H1 (cell line): Measurements from ENCODE around the gene SCN3A. TPM values are rescaled to one million over a fixed set of nuclear protein-coding genes. Genes with fewer than 3 reads are reported as not detected.
A peak's percentile ranks its signal among the peaks of the same experiment; 100 is the strongest.

Experiments used
- CTCF ChIA-PET: fragments of 300-600 bp; sonication (Branson Sonifier 250); formaldehyde crosslinking; loops from one replicate; lab custom pipeline; 2021; ENCODE audit not compliant: partially characterized antibody; lab: Charles Lee
- POLR2A ChIA-PET: fragments of 300-600 bp; sonication (Branson Sonifier 250); formaldehyde crosslinking; loops from one replicate; lab custom pipeline; 2021; ENCODE audit warnings: inconsistent platforms; ENCODE audit not compliant: partially characterized antibody; lab: Charles Lee
- DNase-seq, 2 experiments: peaks; one replicate each; pipeline versions ENCODE4 v3.0.0 to v3.0.0-alpha.2; 2010 to 2022; ENCODE audit warnings: low spot score in 2 of 2, low read depth in 1 of 2, mixed read lengths in 1 of 2
- FAIRE-seq: peaks from 2 replicates; lab custom pipeline; 2011; peaks lifted over from hg19 to GRCh38; lab: Jason Lieb, UNC
- H2AFZ ChIP-seq: 2 replicates; pipeline ENCODE4 v1.8.1; 2012; ENCODE audit warnings: low read length, inconsistent platforms
- H2AK5ac ChIP-seq: 2 replicates; pipeline ENCODE4 v1.6.1; 2013; ENCODE audit warnings: low read depth, low read length
- H2BK120ac ChIP-seq: replicated peaks from 2 replicates; pipeline ENCODE3; 2013; ENCODE audit warnings: low read depth, low read length, inconsistent platforms
- H2BK12ac ChIP-seq: 2 replicates; pipeline ENCODE4 v1.6.1; 2013; ENCODE audit warnings: low read depth, low read length
- H2BK15ac ChIP-seq: 2 replicates; pipeline ENCODE4 v1.6.1; 2013; ENCODE audit warnings: low read length
- H2BK20ac ChIP-seq: 2 replicates; pipeline ENCODE4 v1.6.1; 2013; ENCODE audit warnings: low read length
- H2BK5ac ChIP-seq: 2 replicates; pipeline ENCODE4 v1.6.1; 2013; ENCODE audit warnings: low read depth, low read length
- H3K14ac ChIP-seq: 2 replicates; pipeline ENCODE4 v1.6.1; 2013; ENCODE audit warnings: inconsistent platforms; ENCODE audit not compliant: insufficient read length
- H3K18ac ChIP-seq: 2 replicates; pipeline ENCODE4 v1.6.1; 2013; ENCODE audit warnings: low read length; ENCODE audit errors: extremely low read depth
- H3K23ac ChIP-seq: 2 replicates; pipeline ENCODE4 v1.6.1; 2013; ENCODE audit warnings: inconsistent platforms; ENCODE audit not compliant: insufficient read length
- H3K23me2 ChIP-seq: 2 replicates; pipeline ENCODE4 v1.6.1; 2013; ENCODE audit warnings: low read depth, low read length
- H3K27ac ChIP-seq: 2 replicates; pipeline ENCODE4 v1.6.1; 2011; ENCODE audit warnings: low read depth, low read length, inconsistent platforms
- H3K27me3 ChIP-seq, 4 experiments: replicated peaks in 1 of 4; 1 replicate in 1 of 4; 2 replicates in 3 of 4; pipeline versions ENCODE4 v1.6.1 to v1.8.1; 2011 to 2013; ENCODE audit warnings: low read length in 3 of 4, mild to moderate bottlenecking in 3 of 4, inconsistent platforms in 2 of 4, mixed read lengths in 2 of 4, moderate library complexity in 1 of 4; ENCODE audit not compliant: control insufficient read depth in 3 of 4, insufficient read depth in 3 of 4; ENCODE audit errors: extremely low read depth in 1 of 4
- H3K36me3 ChIP-seq, 4 experiments: 2 replicates each; pipeline versions ENCODE4 v1.6.1 to v1.8.1; 2011 to 2013; ENCODE audit warnings: mild to moderate bottlenecking in 4 of 4, low read length in 3 of 4, moderate library complexity in 2 of 4, control low read depth in 1 of 4, inconsistent platforms in 1 of 4; ENCODE audit not compliant: insufficient read depth in 4 of 4, control insufficient read depth in 2 of 4
- H3K4ac ChIP-seq: replicated peaks from 2 replicates; pipeline ENCODE3; 2013; ENCODE audit warnings: low read length, low read depth, mixed read lengths, inconsistent platforms; ENCODE audit not compliant: insufficient read length
- H3K4me1 ChIP-seq, 4 experiments: replicated peaks in 1 of 4; 1 replicate in 1 of 4; 2 replicates in 3 of 4; pipeline versions ENCODE4 v1.6.1 to v1.8.1; 2011 to 2013; ENCODE audit warnings: low read length in 3 of 4, inconsistent platforms in 2 of 4, mixed read lengths in 1 of 4; ENCODE audit not compliant: insufficient read depth in 4 of 4, control insufficient read depth in 3 of 4
- H3K4me2 ChIP-seq, 2 experiments: 2 replicates each; pipeline versions ENCODE4 v1.6.1 to v1.8.1; 2011 to 2013; ENCODE audit warnings: low read depth in 2 of 2, low read length in 2 of 2, control low read depth in 1 of 2, inconsistent platforms in 1 of 2, mild to moderate bottlenecking in 1 of 2; ENCODE audit not compliant: insufficient read depth in 1 of 2
- H3K4me3 ChIP-seq, 4 experiments: fragments of 200-600, 300-600 bp in 1 of 4; sonication (generic), shearing (Covaris generic), sonication (Bioruptor Twin) in 1 of 4; 2 replicates each; pipeline versions ENCODE4 v1.5.1 to v1.8.1; 2011 to 2016; ENCODE audit warnings: low read length in 4 of 4, low read depth in 3 of 4, control low read depth in 2 of 4, inconsistent platforms in 2 of 4, mild to moderate bottlenecking in 2 of 4, mixed read lengths in 1 of 4, moderate library complexity in 1 of 4; ENCODE audit not compliant: insufficient read depth in 2 of 4; ENCODE audit errors: extremely low read depth in 1 of 4
- H3K56ac ChIP-seq: replicated peaks from 2 replicates; pipeline ENCODE3; 2013; ENCODE audit warnings: low read depth, mild to moderate bottlenecking, mixed read lengths, low read length, inconsistent platforms; ENCODE audit not compliant: insufficient read length
- H3K79me1 ChIP-seq: 2 replicates; pipeline ENCODE4 v1.6.1; 2013; ENCODE audit warnings: low read depth, low read length, control low read depth
- H3K79me2 ChIP-seq, 2 experiments: 2 replicates each; pipeline versions ENCODE4 v1.6.1 to v1.8.1; 2012 to 2013; ENCODE audit warnings: low read length in 2 of 2, mild to moderate bottlenecking in 2 of 2, inconsistent platforms in 1 of 2; ENCODE audit not compliant: insufficient read depth in 2 of 2, control insufficient read depth in 1 of 2
- H3K9ac ChIP-seq, 4 experiments: replicated peaks in 1 of 4; 1 replicate in 1 of 4; 2 replicates in 3 of 4; pipeline versions ENCODE4 v1.6.1 to v1.8.1; 2011 to 2013; ENCODE audit warnings: low read depth in 3 of 4, low read length in 3 of 4, control low read depth in 2 of 4, mild to moderate bottlenecking in 2 of 4, moderate library complexity in 2 of 4, inconsistent platforms in 1 of 4; ENCODE audit errors: extremely low read depth in 1 of 4
- H3K9me3 ChIP-seq, 2 experiments: 2 replicates each; pipeline versions ENCODE4 v1.6.1 to v1.8.1; 2012 to 2013; ENCODE audit warnings: mild to moderate bottlenecking in 2 of 2, moderate library complexity in 2 of 2, control low read depth in 1 of 2, inconsistent platforms in 1 of 2, low read depth in 1 of 2, low read length in 1 of 2, mixed read lengths in 1 of 2; ENCODE audit not compliant: insufficient read depth in 2 of 2
- H4K20me1 ChIP-seq, 2 experiments: replicated peaks in 1 of 2; 2 replicates each; pipeline versions ENCODE3 to v1.8.1; 2011 to 2013; ENCODE audit warnings: inconsistent platforms in 2 of 2, low read length in 2 of 2, mild to moderate bottlenecking in 1 of 2; ENCODE audit not compliant: insufficient read depth in 2 of 2, control insufficient read depth in 1 of 2
- H4K5ac ChIP-seq: 2 replicates; pipeline ENCODE4 v1.6.1; 2013; ENCODE audit warnings: low read length, low read depth, mixed read lengths, inconsistent platforms; ENCODE audit not compliant: insufficient read length
- H4K8ac ChIP-seq: 2 replicates; pipeline ENCODE4 v1.8.0; 2013; ENCODE audit warnings: mild to moderate bottlenecking, moderate library complexity, low read length, inconsistent platforms; ENCODE audit not compliant: insufficient read depth; ENCODE audit errors: extremely low read depth
- H4K91ac ChIP-seq: replicated peaks from 2 replicates; pipeline ENCODE3; 2013; ENCODE audit warnings: low read length, mixed read lengths, inconsistent platforms; ENCODE audit not compliant: insufficient read length
- BACH1 ChIP-seq: IDR thresholded peaks from 2 replicates; pipeline ENCODE4 v1.6.1; 2012; ENCODE audit warnings: low read length, improper control_type of control experiment
- BRCA1 ChIP-seq: IDR thresholded peaks from 2 replicates; pipeline ENCODE4 v1.6.1; 2012; ENCODE audit warnings: low read depth, low read length, improper control_type of control experiment
- CBX5 ChIP-seq: fragments of 300-800, 300-1000 bp; sonication (generic); IDR thresholded peaks from 2 replicates; pipeline ENCODE4 v1.7.1; 2016; ENCODE audit warnings: antibody characterized with exemption, low read length, low read depth
- CEBPB ChIP-seq: IDR thresholded peaks from 2 replicates; pipeline ENCODE4 v1.6.1; 2012; ENCODE audit warnings: low read depth, low read length
- FOSL1 ChIP-seq: IDR thresholded peaks from 2 replicates; pipeline ENCODE4 v1.6.1; 2011; ENCODE audit warnings: mild to moderate bottlenecking, low read depth, low read length, moderate library complexity; ENCODE audit not compliant: insufficient read depth
- HDAC6 ChIP-seq: IDR thresholded peaks from one replicate; pipeline ENCODE4 v1.7.1; 2012; ENCODE audit warnings: low read depth, mild to moderate bottlenecking, inconsistent platforms, low read length, moderate library complexity
- NRF1 ChIP-seq: IDR thresholded peaks from 2 replicates; pipeline ENCODE4 v1.6.1; 2011; ENCODE audit warnings: mild to moderate bottlenecking, low read depth, low read length, improper control_type of control experiment
- POLR2AphosphoS5 ChIP-seq: IDR thresholded peaks from 2 replicates; pipeline ENCODE4 v1.6.1; 2011; ENCODE audit warnings: low read depth, low read length
- POU5F1 ChIP-seq: IDR thresholded peaks from 2 replicates; pipeline ENCODE4 v1.6.1; 2011; ENCODE audit warnings: low read depth, mild to moderate bottlenecking, low read length, moderate library complexity
- RBBP5 ChIP-seq: IDR thresholded peaks from 2 replicates; pipeline ENCODE4 v1.7.1; 2012; ENCODE audit warnings: low read depth, mild to moderate bottlenecking, inconsistent platforms, low read length, moderate library complexity, borderline replicate concordance
- RFX5 ChIP-seq: IDR thresholded peaks from 2 replicates; pipeline ENCODE4 v1.6.1; 2011; ENCODE audit warnings: low read depth, low read length, improper control_type of control experiment, borderline replicate concordance
- SAP30 ChIP-seq: fragments of 300-600 bp; sonication (generic); IDR thresholded peaks from 2 replicates; pipeline ENCODE4 v1.7.1; 2012; ENCODE audit warnings: low read length, moderate library complexity, mild to moderate bottlenecking, inconsistent platforms; ENCODE audit not compliant: insufficient read depth, insufficient replicate concordance
- TCF12 ChIP-seq: IDR thresholded peaks from 2 replicates; pipeline ENCODE4 v1.6.1; 2011; ENCODE audit warnings: low read depth, mild to moderate bottlenecking, low read length
- ZNF274 ChIP-seq: IDR thresholded peaks from 2 replicates; pipeline ENCODE4 v1.7.0; 2012; ENCODE audit warnings: low read length, borderline replicate concordance; ENCODE audit errors: extremely low read depth
- WGBS, 2 experiments: shearing (Covaris generic) in 1 of 2; methylation state at CpG; one replicate each; pipeline versions ENCODE4 v1.1.6 to v1.1.7; 2013 to 2015; ENCODE audit warnings: low lambda C conversion rate in 2 of 2, mixed read lengths in 2 of 2, inconsistent platforms in 1 of 2, low coverage in 1 of 2, missing lambda C conversion rate in 1 of 2; ENCODE audit not compliant: insufficient replicate concordance in 2 of 2, insufficient coverage in 1 of 2, insufficient read length in 1 of 2; ENCODE audit errors: extremely low coverage in 1 of 2, missing lambda C conversion rate in 1 of 2; 5-methylcytosine and 5-hydroxymethylcytosine counted together
- polyA plus RNA-seq, 7 experiments: library from polyadenylated mRNA; depleted of rRNA in 3 of 7; stranded (reverse) in 5 of 7; unstranded in 2 of 7; fragments of >200 nt in 5 of 7; fragments of 200-250 nt in 2 of 7; gene quantifications; 1 replicate in 5 of 7; 2 replicates in 1 of 7; 4 replicates in 1 of 7; pipeline versions ENCODE4 v1.2.1 to v1.2.3, GENCODE V29; 2011 to 2013; ENCODE audit warnings: missing spikeins in 2 of 7, mixed read lengths in 2 of 7
- total RNA-seq: library from RNA; stranded (reverse); fragmentation: NEBNext Ultra II Directional; extraction: Animal tissue kit (Norgen Biotek cat#: 25700); gene quantifications from 2 replicates; pipeline ENCODE4 v1.2.1, GENCODE V29; 2021

The SCN3A gene
- total and polyA plus RNA-seq, 2 of the 8 experiments (the other 6 are each of a cell fraction or from before 2014, with no cell fraction given) = 0.02 TPM; not detected in 1

- no peaks in the 10 kb centered on the region for H3K79me1 ChIP-seq
- no peak overlapping the region for H2BK15ac ChIP-seq
- H3K27ac ChIP-seq = no peak overlapping the region
- FAIRE-seq = no peak
- H2BK12ac ChIP-seq = 0 out of 2 replicates have a peak overlapping the region, but pooled peaks have one; percentile 4
- DNase-seq = no peak
- ChIA-PET CTCF (interaction anchor here (0.6 to 3.6 kb wide), 4 partner anchors 20 to 424 kb away, joined by 3 to 34 read pairs (median 3); no protein-coding TSS in a partner anchor), POLR2A (interaction anchor here (1.3 kb wide), 1 partner anchor 12 kb away, joined by 3 read pairs; no protein-coding TSS in a partner anchor)
- H3K4me3 ChIP-seq = no peak overlapping the region
- H3K56ac ChIP-seq = no peak overlapping the region
- no peak overlapping the region for H3K9ac ChIP-seq
- H3K27me3 ChIP-seq = no peaks in the 10 kb centered on the region
- no peak overlapping the region for H2BK120ac ChIP-seq
- H2AK5ac ChIP-seq = no peak overlapping the region
- H3K23me2 ChIP-seq = no peaks in the 10 kb centered on the region
- no peak overlapping the region for H2BK20ac ChIP-seq
- H3K14ac ChIP-seq = no peak overlapping the region
- peak overlapping the region; percentile 48; the same call in 1 of the 2 replicates for H3K18ac ChIP-seq
- H3K4me2 ChIP-seq = no peak overlapping the region; a peak in 1 of 4 replicates
- H3K9me3 ChIP-seq = no peaks in the 10 kb centered on the region
- no peaks in the 10 kb centered on the region for H3K79me2 ChIP-seq
- H2BK5ac ChIP-seq = no peak overlapping the region; the same call in 1 of the 2 replicates
- no peaks in the 10 kb centered on the region for H3K36me3 ChIP-seq
- peak overlapping the region; percentile 46; the same call in 1 of the 2 replicates for H4K8ac ChIP-seq
- 92% methylated on average over 1 of the region's 1 CpG; no CpG with 5 or more reads in 1 of the 2 experiments for WGBS, 2 experiments
- peak overlapping the region; percentile 73 for H4K5ac ChIP-seq
- H4K20me1 ChIP-seq = no peaks in the 10 kb centered on the region
- peak overlapping the region; percentile 85 for H2AFZ ChIP-seq
- no peak overlapping the region for H3K23ac ChIP-seq
- peak overlapping the region; percentile 19 for H4K91ac ChIP-seq
- no peak overlapping the region for H3K4ac ChIP-seq
- peaks cover 2 to 16% (median 6%) of the 10 kb centered on the region in 4 experiments; a peak in 5 of 7 replicates for H3K4me1 ChIP-seq
- no peak for TF ChIP-seq NRF1
- TF ChIP-seq POLR2AphosphoS5 = no peak
- no peak for TF ChIP-seq CBX5
- TF ChIP-seq POU5F1 = no peak
- TF ChIP-seq CEBPB = no peak
- no peak for TF ChIP-seq RFX5
- TF ChIP-seq HDAC6 = no peak
- TF ChIP-seq BACH1 = no peak
- no peak for TF ChIP-seq RBBP5
- TF ChIP-seq TCF12 = no peak
- no peak for TF ChIP-seq ZNF274
- TF ChIP-seq SAP30 = no peak
- TF ChIP-seq FOSL1 = no peak
- no peak for TF ChIP-seq BRCA1
Observed at GRCh38 chr2:165069151-165069550, 134.7 kb downstream of the SCN3A start.
